Measurements from ENCODE around the gene MARCHF9. TPM values are rescaled to one million over a fixed set of nuclear protein-coding genes. Genes with fewer than 3 reads are reported as not detected.

The MARCHF9 gene
- total RNA-seq, 6 experiments from 2014 or later: 0.94 to 3.2 (median 1.2) TPM

DNA sequence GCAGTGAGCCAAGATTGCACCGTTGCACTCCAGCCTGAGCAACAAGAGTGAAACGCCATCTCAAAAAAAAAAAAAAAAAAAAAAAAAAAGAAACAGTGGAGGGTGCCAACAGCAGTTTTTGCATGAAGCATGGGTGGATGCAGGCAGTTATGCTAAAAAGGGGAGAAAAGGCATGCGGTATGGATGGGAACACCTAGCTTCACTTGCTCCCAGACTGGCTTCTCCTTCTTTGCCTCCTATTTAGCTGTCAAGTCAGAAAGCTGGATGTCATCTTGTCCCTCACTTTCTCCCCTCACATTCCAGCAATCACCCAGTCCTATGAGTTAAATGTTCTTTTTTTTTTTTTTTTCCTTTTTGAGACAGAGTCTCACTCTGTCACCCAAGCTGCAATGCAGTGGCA is 20.1 kb downstream of the MARCHF9 start:
- H3K4me3 Mint-ChIP-seq: no peak overlapping the region
- no peak for DNase-seq
- H3K4me1 Mint-ChIP-seq (ENCODE audit: low read depth): peaks cover 40% of the 10 kb centered on the region
- no peaks in the 10 kb centered on the region for H3K9me3 Mint-ChIP-seq
- H3K27me3 Mint-ChIP-seq (ENCODE audit: insufficient read depth): peaks cover 4% of the 10 kb centered on the region
- H3K36me3 Mint-ChIP-seq (ENCODE audit: low read depth): peaks cover 27% of the 10 kb centered on the region
- H3K27ac Mint-ChIP-seq: no peak overlapping the region
- TF ChIP-seq, protein P1, sequence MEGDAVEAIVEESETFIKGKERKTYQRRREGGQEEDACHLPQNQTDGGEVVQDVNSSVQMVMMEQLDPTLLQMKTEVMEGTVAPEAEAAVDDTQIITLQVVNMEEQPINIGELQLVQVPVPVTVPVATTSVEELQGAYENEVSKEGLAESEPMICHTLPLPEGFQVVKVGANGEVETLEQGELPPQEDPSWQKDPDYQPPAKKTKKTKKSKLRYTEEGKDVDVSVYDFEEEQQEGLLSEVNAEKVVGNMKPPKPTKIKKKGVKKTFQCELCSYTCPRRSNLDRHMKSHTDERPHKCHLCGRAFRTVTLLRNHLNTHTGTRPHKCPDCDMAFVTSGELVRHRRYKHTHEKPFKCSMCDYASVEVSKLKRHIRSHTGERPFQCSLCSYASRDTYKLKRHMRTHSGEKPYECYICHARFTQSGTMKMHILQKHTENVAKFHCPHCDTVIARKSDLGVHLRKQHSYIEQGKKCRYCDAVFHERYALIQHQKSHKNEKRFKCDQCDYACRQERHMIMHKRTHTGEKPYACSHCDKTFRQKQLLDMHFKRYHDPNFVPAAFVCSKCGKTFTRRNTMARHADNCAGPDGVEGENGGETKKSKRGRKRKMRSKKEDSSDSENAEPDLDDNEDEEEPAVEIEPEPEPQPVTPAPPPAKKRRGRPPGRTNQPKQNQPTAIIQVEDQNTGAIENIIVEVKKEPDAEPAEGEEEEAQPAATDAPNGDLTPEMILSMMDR (IDR thresholded peaks at IDR 0.05): no peak

- peaks cover 4% of the 10 kb centered on the region for H3K27me3 Mint-ChIP-seq (ENCODE audit: insufficient read depth)
- peaks cover 20% of the 10 kb centered on the region for H3K36me3 Mint-ChIP-seq (ENCODE audit: low read depth)
- peaks cover 34% of the 10 kb centered on the region for H3K4me1 Mint-ChIP-seq (ENCODE audit: low read depth)
- TF ChIP-seq, protein P1 (IDR thresholded peaks at IDR 0.05): peak; percentile 54
- H3K4me3 Mint-ChIP-seq: no peak overlapping the region
- DNase-seq: no peak
- H3K9me3 Mint-ChIP-seq: no peaks in the 10 kb centered on the region
- H3K27ac Mint-ChIP-seq: no peak overlapping the region
Observed at GRCh38 chr12:57775563-57776246, 20.8 kb downstream of the MARCHF9 start.

GRCh38 chr12:57776247-57776587 is 21.3 kb downstream of the MARCHF9 start:
- TF ChIP-seq, protein P1 (IDR thresholded peaks at IDR 0.05): no peak
- no peak for DNase-seq
- peaks cover 4% of the 10 kb centered on the region for H3K27me3 Mint-ChIP-seq (ENCODE audit: insufficient read depth)
- no peaks in the 10 kb centered on the region for H3K9me3 Mint-ChIP-seq
- no peak overlapping the region for H3K4me3 Mint-ChIP-seq
- H3K27ac Mint-ChIP-seq: no peak overlapping the region
- peaks cover 19% of the 10 kb centered on the region for H3K36me3 Mint-ChIP-seq (ENCODE audit: low read depth)
- peaks cover 29% of the 10 kb centered on the region for H3K4me1 Mint-ChIP-seq (ENCODE audit: low read depth)

DNA sequence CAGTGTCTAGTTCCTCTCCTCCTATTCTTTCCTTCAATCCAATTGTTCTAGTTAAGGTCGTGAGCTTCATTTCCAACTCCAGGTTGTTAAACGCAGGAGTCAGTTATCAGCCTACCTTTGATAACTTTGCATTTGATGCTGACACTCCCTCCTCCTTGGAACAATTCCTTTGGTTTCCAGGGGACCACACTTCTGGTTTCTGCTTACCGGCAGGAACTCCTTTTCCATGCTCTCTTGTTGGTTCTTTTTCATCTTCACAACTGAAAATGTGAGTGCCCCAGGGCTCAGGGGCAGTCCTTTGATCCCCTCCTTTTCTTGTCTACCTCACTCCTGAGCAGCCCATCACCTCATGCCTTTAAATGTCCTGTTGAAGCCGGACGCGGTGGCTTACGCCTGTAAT is 22.5 kb downstream of the MARCHF9 start:
- no peak overlapping the region for H3K27ac Mint-ChIP-seq

DNA sequence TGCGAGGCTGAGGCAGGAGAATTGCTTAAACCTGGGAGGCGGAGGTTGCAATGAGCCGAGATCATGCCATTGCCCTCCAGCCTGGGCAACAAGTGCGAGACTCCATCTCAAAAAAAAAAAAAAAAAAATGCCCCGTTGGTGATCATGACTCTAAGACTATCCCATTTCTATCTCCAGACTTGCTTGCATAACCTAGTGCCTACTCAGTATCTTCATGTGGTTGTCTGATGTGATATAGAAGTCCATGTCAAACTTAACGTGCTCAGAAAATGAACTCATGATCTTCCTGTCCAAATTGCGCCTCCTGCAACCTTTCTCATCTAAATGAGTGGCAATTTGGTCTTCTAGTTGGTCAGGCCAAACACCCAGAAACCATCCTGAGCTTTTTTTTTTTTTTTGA is 23.0 kb downstream of the MARCHF9 start:
- Mint-ChIP-seq H3K27ac (no peak overlapping the region), H3K9me3 (no peaks in the 10 kb centered on the region), H3K4me1 (ENCODE audit: low read depth) (peaks cover 29% of the 10 kb centered on the region), H3K36me3 (ENCODE audit: low read depth) (peaks cover 22% of the 10 kb centered on the region), H3K27me3 (ENCODE audit: insufficient read depth) (peaks cover 3% of the 10 kb centered on the region; the same call in 1 of the 2 replicates), H3K4me3 (no peak overlapping the region)
- no peak for DNase-seq
- TF ChIP-seq, protein P1 (IDR thresholded peaks at IDR 0.05): no peak

More for the DNA sequence above, 22.5 kb downstream of the MARCHF9 start:
- no peak for DNase-seq
- H3K4me1 Mint-ChIP-seq (ENCODE audit: low read depth): peaks cover 29% of the 10 kb centered on the region
- TF ChIP-seq, protein P1 (IDR thresholded peaks at IDR 0.05): no peak
- no peak overlapping the region for H3K4me3 Mint-ChIP-seq
- H3K9me3 Mint-ChIP-seq: no peaks in the 10 kb centered on the region
- peaks cover 19% of the 10 kb centered on the region for H3K36me3 Mint-ChIP-seq (ENCODE audit: low read depth)
- H3K27me3 Mint-ChIP-seq (ENCODE audit: insufficient read depth): peaks cover 4% of the 10 kb centered on the region; the same call in 1 of the 2 replicates
